Measurements from ENCODE around the gene COQ8A.

DNA sequence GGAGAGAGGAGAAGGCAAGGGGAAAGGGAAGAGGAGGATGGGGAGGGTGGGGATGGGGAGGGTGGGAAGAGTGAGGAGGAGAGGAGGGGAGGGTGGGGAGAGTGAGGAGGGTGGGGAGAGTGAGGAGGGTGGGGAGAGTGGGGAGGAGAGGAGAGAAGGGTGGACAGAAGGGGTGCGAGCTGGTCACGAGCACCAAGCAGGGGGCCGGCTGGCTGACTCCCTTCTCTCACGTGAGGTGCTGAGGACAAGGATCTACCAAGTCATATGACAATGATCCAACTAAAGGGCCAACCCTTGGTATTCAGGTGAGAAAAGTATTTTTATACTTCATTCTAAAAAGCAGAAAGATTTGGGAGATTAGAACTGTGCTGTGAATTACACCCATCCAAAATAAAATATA lies 51.8 kb downstream of the COQ8A start:
- no peak for TF ChIP-seq CTCF (IDR thresholded peaks at IDR 0.05)
- no peak for TF ChIP-seq POLR2A (IDR thresholded peaks at IDR 0.05)
- no peak for TF ChIP-seq POLR2AphosphoS5 (IDR thresholded peaks at IDR 0.05)
